ENCODE results near the gene RYR2. TPM values are rescaled to one million over a fixed set of nuclear protein-coding genes. Genes with fewer than 3 reads are reported as not detected.

Gene RYR2
- total RNA-seq, 6 donors from 2014 or later = 1.8 to 23.0 (median 3.7) TPM

- 86 to 87% methylated on average over 5 of the region's 5 CpGs for WGBS, 2 donors
- Histone ChIP-seq H3K4me1 (no peaks in the 10 kb centered on the region), H3K27me3 (no peaks in the 10 kb centered on the region), H3K27ac (no peak overlapping the region), H3K4me3 (no peak overlapping the region), H3K36me3 (no peaks in the 10 kb centered on the region), H3K9me3 (no peaks in the 10 kb centered on the region)
- ATAC-seq (ENCODE audit: low FRiP score in 2 of 2) (no peak), DNase-seq (no peak)
- TF ChIP-seq POLR2A (IDR thresholded peaks at IDR 0.05) = no peak
- TF ChIP-seq, protein P1, sequence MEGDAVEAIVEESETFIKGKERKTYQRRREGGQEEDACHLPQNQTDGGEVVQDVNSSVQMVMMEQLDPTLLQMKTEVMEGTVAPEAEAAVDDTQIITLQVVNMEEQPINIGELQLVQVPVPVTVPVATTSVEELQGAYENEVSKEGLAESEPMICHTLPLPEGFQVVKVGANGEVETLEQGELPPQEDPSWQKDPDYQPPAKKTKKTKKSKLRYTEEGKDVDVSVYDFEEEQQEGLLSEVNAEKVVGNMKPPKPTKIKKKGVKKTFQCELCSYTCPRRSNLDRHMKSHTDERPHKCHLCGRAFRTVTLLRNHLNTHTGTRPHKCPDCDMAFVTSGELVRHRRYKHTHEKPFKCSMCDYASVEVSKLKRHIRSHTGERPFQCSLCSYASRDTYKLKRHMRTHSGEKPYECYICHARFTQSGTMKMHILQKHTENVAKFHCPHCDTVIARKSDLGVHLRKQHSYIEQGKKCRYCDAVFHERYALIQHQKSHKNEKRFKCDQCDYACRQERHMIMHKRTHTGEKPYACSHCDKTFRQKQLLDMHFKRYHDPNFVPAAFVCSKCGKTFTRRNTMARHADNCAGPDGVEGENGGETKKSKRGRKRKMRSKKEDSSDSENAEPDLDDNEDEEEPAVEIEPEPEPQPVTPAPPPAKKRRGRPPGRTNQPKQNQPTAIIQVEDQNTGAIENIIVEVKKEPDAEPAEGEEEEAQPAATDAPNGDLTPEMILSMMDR (IDR thresholded peaks at IDR 0.05) = no peak
- TF ChIP-seq POLR2AphosphoS5 (IDR thresholded peaks at IDR 0.05) = no peak
- TF ChIP-seq EP300 (IDR thresholded peaks at IDR 0.05) = no peak
Measured at GRCh38 chr1:237570530-237570929, 528.5 kb downstream of the RYR2 start.

GRCh38 chr1:237574536-237574935, 532.6 kb downstream of the RYR2 start:
- ATAC-seq (ENCODE audit: low FRiP score in 2 of 2) (no peak), DNase-seq (no peak)
- 54 to 59% methylated on average over 2 of the region's 2 CpGs for WGBS, 2 donors
- peaks cover 0 to 5% (median 2%) of the 10 kb centered on the region in 4 donors for H3K9me3 ChIP-seq
- H3K36me3 ChIP-seq = no peaks in the 10 kb centered on the region
- no peak overlapping the region for H3K27ac ChIP-seq
- H3K4me3 ChIP-seq = no peak overlapping the region
- no peaks in the 10 kb centered on the region for H3K27me3 ChIP-seq
- no peaks in the 10 kb centered on the region for H3K4me1 ChIP-seq
- TF ChIP-seq, protein P1 (IDR thresholded peaks at IDR 0.05) = no peak
- TF ChIP-seq POLR2A (IDR thresholded peaks at IDR 0.05) = no peak
- no peak for TF ChIP-seq POLR2AphosphoS5 (IDR thresholded peaks at IDR 0.05)
- TF ChIP-seq EP300 (IDR thresholded peaks at IDR 0.05) = no peak

DNA sequence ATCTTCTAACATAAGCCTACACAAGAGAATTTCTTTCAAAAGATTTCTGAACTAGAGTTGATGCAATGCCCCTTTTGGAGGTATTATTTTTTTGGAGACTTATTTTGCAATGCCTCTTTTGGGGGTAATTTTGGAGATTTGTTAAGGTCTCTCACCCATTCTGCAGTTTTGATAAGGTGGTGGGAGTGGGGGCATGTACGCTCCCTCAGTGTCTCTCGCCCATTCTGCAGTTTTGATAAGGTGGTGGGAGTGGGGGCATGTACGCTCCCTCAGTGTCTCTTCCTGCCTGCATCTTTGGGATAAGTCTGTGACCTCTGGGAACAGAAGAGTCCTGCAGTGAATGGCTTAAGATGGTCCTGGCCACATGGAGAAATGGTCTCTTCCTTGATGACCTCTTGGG, 536.6 kb downstream of the RYR2 start:
- H3K27me3 ChIP-seq = no peaks in the 10 kb centered on the region
- ATAC-seq (ENCODE audit: low FRiP score in 2 of 2) (no peak), DNase-seq (no peak)
- TF ChIP-seq POLR2AphosphoS5 (IDR thresholded peaks at IDR 0.05) = no peak
- TF ChIP-seq, protein P1 (IDR thresholded peaks at IDR 0.05) = no peak
- TF ChIP-seq EP300 (IDR thresholded peaks at IDR 0.05) = no peak
- TF ChIP-seq POLR2A (IDR thresholded peaks at IDR 0.05) = no peak
- H3K9me3 ChIP-seq = peaks cover 0 to 9% (median 2%) of the 10 kb centered on the region in 4 donors
- no peak overlapping the region for H3K4me3 ChIP-seq
- H3K27ac ChIP-seq = no peak overlapping the region
- WGBS, 2 donors = 92 to 100% methylated on average over 3 of the region's 3 CpGs
- H3K4me1 ChIP-seq = no peaks in the 10 kb centered on the region
- H3K36me3 ChIP-seq = no peaks in the 10 kb centered on the region

DNA sequence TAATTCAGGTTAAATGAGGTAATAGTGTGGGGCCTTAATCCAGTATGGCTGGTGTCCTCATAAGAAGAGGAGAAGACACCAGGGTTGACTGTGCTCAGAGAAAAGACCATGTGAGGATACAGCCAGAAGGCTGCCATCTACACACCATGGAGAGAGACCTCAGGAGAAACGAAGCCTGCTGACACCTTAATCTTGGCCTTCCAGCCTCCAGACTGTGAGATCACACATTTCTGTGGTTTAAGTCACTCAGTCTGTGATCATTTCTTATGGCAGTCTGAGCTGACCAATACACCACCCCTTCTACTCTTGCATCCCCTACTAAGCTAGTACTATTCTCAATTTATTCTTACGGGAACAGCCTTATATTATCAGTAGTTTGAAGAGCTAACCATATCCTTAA, 538.7 kb downstream of the RYR2 start:
- DNase-seq = no peak
- 69 to 75% methylated on average over 2 of the region's 2 CpGs for WGBS, 2 donors

DNA sequence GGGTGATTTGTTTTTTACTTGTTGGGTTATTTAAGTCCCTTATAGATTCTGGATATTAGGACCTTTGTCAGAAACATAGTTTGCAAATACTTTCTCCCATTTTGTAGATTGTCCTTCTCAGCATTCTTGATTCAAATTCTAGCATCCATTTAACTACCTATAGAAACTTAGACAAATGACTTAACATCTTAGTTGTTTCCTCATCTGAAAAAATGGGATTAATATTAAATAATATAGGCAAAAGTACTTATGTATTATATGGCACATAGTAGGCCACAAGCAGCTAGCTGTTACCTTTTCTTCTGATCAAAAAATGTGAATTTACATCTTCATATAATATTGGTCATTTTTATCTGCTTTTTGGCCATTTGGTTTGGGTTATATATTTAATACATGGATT, 541.3 kb downstream of the RYR2 start:
- no peak overlapping the region for H3K27ac ChIP-seq
- TF ChIP-seq, protein P1 (IDR thresholded peaks at IDR 0.05) = no peak
- TF ChIP-seq POLR2AphosphoS5 (IDR thresholded peaks at IDR 0.05) (no peak), EP300 (IDR thresholded peaks at IDR 0.05) (no peak), POLR2A (IDR thresholded peaks at IDR 0.05) (no peak)
- ATAC-seq (ENCODE audit: low FRiP score in 2 of 2) (no peak), DNase-seq (no peak)
- H3K4me3 ChIP-seq = no peak overlapping the region
- H3K9me3 ChIP-seq = peaks cover 0 to 9% (median 2%) of the 10 kb centered on the region in 4 donors
- no peaks in the 10 kb centered on the region for H3K27me3 ChIP-seq
- no peaks in the 10 kb centered on the region for H3K4me1 ChIP-seq
- H3K36me3 ChIP-seq = no peaks in the 10 kb centered on the region

More for the DNA sequence above, 538.7 kb downstream of the RYR2 start:
- H3K27ac ChIP-seq = no peak overlapping the region
- no peaks in the 10 kb centered on the region for H3K36me3 ChIP-seq
- H3K9me3 ChIP-seq = peaks cover 0 to 9% (median 2%) of the 10 kb centered on the region in 4 donors
- ATAC-seq (ENCODE audit: low FRiP score in 2 of 2) = no peak
- no peaks in the 10 kb centered on the region for H3K27me3 ChIP-seq
- H3K4me3 ChIP-seq = no peak overlapping the region
- TF ChIP-seq EP300 (IDR thresholded peaks at IDR 0.05) (no peak), POLR2A (IDR thresholded peaks at IDR 0.05) (no peak), POLR2AphosphoS5 (IDR thresholded peaks at IDR 0.05) (no peak)
- TF ChIP-seq, protein P1 (IDR thresholded peaks at IDR 0.05) = no peak
- no peaks in the 10 kb centered on the region for H3K4me1 ChIP-seq
